Panc1 (cell line): Measurements from ENCODE around the gene CCDC141. TPM values are rescaled to one million over a fixed set of nuclear protein-coding genes. Genes with fewer than 3 reads are reported as not detected.

Experiments used
- ATAC-seq: fragments of 200-7000 bp; cut with Tn5 transposase; 2 replicates; pipeline ENCODE4 v1.9.1; 2020; ENCODE audit warnings: mild to moderate bottlenecking, moderate library complexity
- BruUV-seq: library from RNA; stranded (reverse); fragments of 400-500 nt; replicated peaks from 2 replicates; lab custom pipeline; 2021; lab: Mats Ljungman, UMichigan
- CTCF ChIA-PET: fragments of 300-600 bp; sonication (Branson Sonifier 250); formaldehyde crosslinking; loops from one replicate; lab custom pipeline; 2022; ENCODE audit warnings: antibody characterized with exemption; lab: Charles Lee
- POLR2A ChIA-PET: fragments of 300-600 bp; sonication (Branson Sonifier 250); formaldehyde crosslinking; loops from one replicate; lab custom pipeline; 2022; ENCODE audit warnings: antibody characterized with exemption; lab: Charles Lee
- DNase-seq: peaks from one replicate; pipeline ENCODE4 v3.0.0-alpha.2; 2010; ENCODE audit warnings: low read depth, low spot score
- H3K27ac ChIP-seq: 2 replicates; pipeline ENCODE4 v1.5.1; 2011; ENCODE audit warnings: mild to moderate bottlenecking, low read length, inconsistent platforms
- H3K27me3 ChIP-seq: fragments of 200-500 bp; sonication (Bioruptor generic); 2 replicates; pipeline ENCODE4 v1.6.0; 2014; ENCODE audit warnings: low read length, inconsistent platforms; ENCODE audit not compliant: control insufficient read depth, insufficient read depth
- H3K36me3 ChIP-seq: fragments of 200-500 bp; sonication (Bioruptor generic); 2 replicates; pipeline ENCODE4 v1.5.1; 2014; ENCODE audit warnings: inconsistent platforms, mild to moderate bottlenecking, low read length, moderate library complexity; ENCODE audit not compliant: control insufficient read depth, insufficient read depth
- H3K4me1 ChIP-seq: 2 replicates; pipeline ENCODE4 v1.5.1; 2011; ENCODE audit warnings: inconsistent platforms, mild to moderate bottlenecking, low read length, moderate library complexity; ENCODE audit not compliant: control insufficient read depth, insufficient read depth
- H3K4me3 ChIP-seq, 2 experiments: 2 replicates each; pipeline ENCODE4 v1.5.1; 2011 to 2012; ENCODE audit warnings: low read depth in 2 of 2, low read length in 2 of 2, mild to moderate bottlenecking in 2 of 2, inconsistent platforms in 1 of 2, moderate library complexity in 1 of 2
- H3K9me3 ChIP-seq: fragments of 200-500 bp; sonication (Bioruptor generic); 2 replicates; pipeline ENCODE4 v1.5.1; 2014; ENCODE audit warnings: low read depth, mild to moderate bottlenecking, inconsistent platforms, low read length, moderate library complexity; ENCODE audit not compliant: control insufficient read depth, insufficient read depth
- CTCF ChIP-seq: fragments of 450-650 bp; IDR thresholded peaks from 2 replicates; pipeline ENCODE4 v1.5.1; 2017; ENCODE audit warnings: mild to moderate bottlenecking
- POLR2AphosphoS5 ChIP-seq: IDR thresholded peaks from 2 replicates; pipeline ENCODE4 v1.6.1; 2012; ENCODE audit warnings: mild to moderate bottlenecking, low read depth, low read length, moderate library complexity
- REST ChIP-seq, 2 experiments: IDR thresholded peaks; 2 replicates each; pipeline ENCODE4 v1.6.1; 2011 to 2012; ENCODE audit warnings: low read depth in 2 of 2, control low read depth in 1 of 2, low read length in 1 of 2, mild to moderate bottlenecking in 1 of 2, moderate library complexity in 1 of 2; ENCODE audit not compliant: insufficient read depth in 1 of 2
- SIN3A ChIP-seq: IDR thresholded peaks from 2 replicates; pipeline ENCODE4 v1.6.1; 2012; ENCODE audit warnings: low read depth, mild to moderate bottlenecking, low read length, moderate library complexity, borderline replicate concordance; ENCODE audit not compliant: insufficient read depth
- TCF7L2 ChIP-seq: IDR thresholded peaks from 2 replicates; pipeline ENCODE4 v1.6.1; 2011; ENCODE audit warnings: mild to moderate bottlenecking, low read depth, low read length, inconsistent platforms
- in situ Hi-C: cut with HindIII; loops from 2 replicates; pipeline ENCODE4 v1.10.0; 2016; ENCODE audit warnings: low sequenced_read_pairs, low pct_unique_long_range_greater_than_20kb
- intact Hi-C: fragments of 100-400 bp; cut with micrococcal nuclease; formaldehyde crosslinking; loops from one replicate; pipeline ENCODE4 v1.10.0; 2022; ENCODE audit not compliant: unreplicated experiment
- total RNA-seq: library from RNA; stranded (reverse); gene quantifications from one replicate; pipeline ENCODE4 v1.2.1, GENCODE V29; 2021; ENCODE audit not compliant: unreplicated experiment

Gene CCDC141
- total RNA-seq, 1 experiment from 2014 or later = 0.10 TPM

- in situ Hi-C loops = no loop called here
- ChIA-PET POLR2A (no interaction called here), CTCF (no interaction called here)
- ATAC-seq = no peak
- Histone ChIP-seq H3K27me3 (no peaks in the 10 kb centered on the region), H3K27ac (no peak overlapping the region), H3K9me3 (no peaks in the 10 kb centered on the region), H3K36me3 (no peaks in the 10 kb centered on the region), H3K4me1 (no peaks in the 10 kb centered on the region), H3K4me3 (no peak overlapping the region)
- DNase-seq = no peak
- intact Hi-C loops = no loop called here
- TF ChIP-seq SIN3A (no peak), TCF7L2 (no peak), CTCF (no peak), REST (IDR thresholded peaks at IDR 0.05; ENCODE audit: insufficient read depth in 1 of 2, low read depth in 2 of 2, low read length in 1 of 2) (no peak), POLR2AphosphoS5 (no peak)
- BruUV-seq = no TSS peak
Measured at GRCh38 chr2:178827739-178828485, 222.0 kb downstream of the CCDC141 start.

GRCh38 chr2:178827111-178827510, 222.8 kb downstream of the CCDC141 start:
- Histone ChIP-seq H3K27ac (no peak overlapping the region), H3K36me3 (no peaks in the 10 kb centered on the region), H3K9me3 (no peaks in the 10 kb centered on the region), H3K27me3 (no peaks in the 10 kb centered on the region), H3K4me3 (no peak overlapping the region), H3K4me1 (no peaks in the 10 kb centered on the region)
- BruUV-seq = no TSS peak
- POLR2A ChIA-PET = no interaction called here
- intact Hi-C loops (no loop called here), in situ Hi-C loops (no loop called here)
- CTCF ChIA-PET = no interaction called here
- DNase-seq = no peak
- TF ChIP-seq REST (IDR thresholded peaks at IDR 0.05; ENCODE audit: insufficient read depth in 1 of 2, low read depth in 2 of 2, low read length in 1 of 2) (no peak), SIN3A (no peak), CTCF (no peak), POLR2AphosphoS5 (no peak), TCF7L2 (no peak)
- ATAC-seq = no peak
